GM19025 (cell line): ENCODE results near the gene KCP.

Source experiments
- ATAC-seq: cut with Tn5 transposase; IDR thresholded peaks from one replicate; pipeline ENCODE4 v1.9.1; 2021; ENCODE audit warnings: mild to moderate bottlenecking, low read depth, moderate library complexity; ENCODE audit not compliant: unreplicated experiment

Gene KCP

DNA sequence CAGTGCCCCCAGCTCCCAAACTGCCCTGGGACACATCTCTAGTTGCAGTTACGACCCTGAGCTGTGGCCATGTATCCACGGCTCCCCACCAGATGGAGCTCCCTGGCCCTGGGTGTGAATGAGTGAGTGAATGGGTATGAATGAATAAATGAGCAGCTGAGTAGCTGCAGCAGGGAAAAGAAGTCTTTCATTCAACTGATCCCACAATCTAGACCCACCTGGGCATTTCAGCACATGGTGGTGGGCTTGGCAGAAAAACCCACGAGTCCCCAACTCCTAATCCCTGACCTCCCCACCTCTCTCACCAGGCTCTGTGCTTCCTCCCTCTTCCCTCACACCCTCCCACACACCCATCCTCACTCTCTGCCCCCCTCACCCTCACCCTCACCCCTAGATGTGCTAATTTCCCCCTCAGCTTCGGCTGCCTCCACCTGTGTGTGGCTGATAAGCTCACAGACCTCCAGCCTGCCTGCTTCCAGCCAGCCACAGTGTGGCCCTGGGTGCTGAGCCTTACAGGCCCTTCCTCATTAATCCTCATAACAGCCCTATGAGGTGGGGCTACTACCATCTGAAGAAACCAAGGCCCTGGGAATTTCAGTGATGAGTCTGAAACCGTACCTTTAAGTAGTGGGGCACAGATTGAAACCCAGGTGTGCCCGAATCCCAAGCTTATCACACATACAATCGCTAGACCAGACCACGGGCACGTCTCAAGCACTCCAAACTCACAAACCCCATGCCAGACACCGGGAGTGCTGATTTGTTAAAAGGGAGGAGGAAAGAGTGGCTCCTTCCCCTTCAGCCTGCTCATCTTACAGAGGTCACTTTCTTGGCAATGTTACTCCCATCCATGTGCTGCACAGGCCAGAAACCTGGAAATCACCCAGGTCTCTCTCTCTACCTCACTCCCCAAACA lies 50.1 kb downstream of the KCP start:
- no peak for ATAC-seq

DNA sequence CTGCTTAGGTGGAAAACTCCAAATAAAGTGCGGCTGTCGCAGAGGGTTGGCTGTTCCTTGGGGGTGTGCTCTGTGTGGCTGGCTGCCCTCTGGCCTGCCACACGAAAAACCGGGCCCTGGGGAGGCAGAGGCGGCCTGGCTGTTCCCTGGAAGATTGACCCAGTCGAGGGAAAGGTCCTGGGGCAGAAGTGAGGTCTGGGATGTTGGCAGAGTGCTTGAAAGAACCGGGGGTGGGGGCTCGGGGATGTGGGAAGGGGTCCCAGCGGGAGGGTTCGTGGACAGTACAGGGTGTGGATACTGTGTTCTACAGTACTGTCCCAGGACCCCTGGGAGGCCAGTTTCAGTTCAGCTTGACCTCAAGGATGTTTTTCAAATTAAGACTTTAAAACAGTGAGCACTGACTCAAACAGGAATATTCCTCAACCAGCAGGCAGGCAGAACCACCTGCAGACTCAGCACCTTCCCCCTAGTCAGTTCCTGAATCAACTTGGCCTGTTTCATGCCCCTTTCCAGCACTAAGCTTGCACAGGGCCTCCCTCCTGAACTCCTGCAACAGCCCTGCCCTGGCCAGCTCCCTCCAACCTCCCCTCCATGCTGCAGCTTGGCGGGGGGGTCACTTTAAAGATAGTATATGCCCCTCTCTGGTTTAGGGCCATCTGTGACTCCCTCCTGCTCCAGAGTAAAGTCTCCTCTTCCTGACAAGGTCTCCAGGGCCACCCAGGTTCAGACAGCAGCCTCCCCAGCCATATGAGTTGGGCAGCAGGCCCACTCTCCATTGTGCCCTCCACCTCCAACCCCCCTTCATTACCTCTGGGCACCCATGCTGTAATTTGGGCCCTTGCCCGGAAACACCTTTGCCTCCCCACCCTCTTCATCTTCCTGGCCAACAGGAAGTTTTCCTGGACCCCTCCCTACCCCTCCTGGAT lies 51.0 kb downstream of the KCP start:
- no peak for ATAC-seq

DNA sequence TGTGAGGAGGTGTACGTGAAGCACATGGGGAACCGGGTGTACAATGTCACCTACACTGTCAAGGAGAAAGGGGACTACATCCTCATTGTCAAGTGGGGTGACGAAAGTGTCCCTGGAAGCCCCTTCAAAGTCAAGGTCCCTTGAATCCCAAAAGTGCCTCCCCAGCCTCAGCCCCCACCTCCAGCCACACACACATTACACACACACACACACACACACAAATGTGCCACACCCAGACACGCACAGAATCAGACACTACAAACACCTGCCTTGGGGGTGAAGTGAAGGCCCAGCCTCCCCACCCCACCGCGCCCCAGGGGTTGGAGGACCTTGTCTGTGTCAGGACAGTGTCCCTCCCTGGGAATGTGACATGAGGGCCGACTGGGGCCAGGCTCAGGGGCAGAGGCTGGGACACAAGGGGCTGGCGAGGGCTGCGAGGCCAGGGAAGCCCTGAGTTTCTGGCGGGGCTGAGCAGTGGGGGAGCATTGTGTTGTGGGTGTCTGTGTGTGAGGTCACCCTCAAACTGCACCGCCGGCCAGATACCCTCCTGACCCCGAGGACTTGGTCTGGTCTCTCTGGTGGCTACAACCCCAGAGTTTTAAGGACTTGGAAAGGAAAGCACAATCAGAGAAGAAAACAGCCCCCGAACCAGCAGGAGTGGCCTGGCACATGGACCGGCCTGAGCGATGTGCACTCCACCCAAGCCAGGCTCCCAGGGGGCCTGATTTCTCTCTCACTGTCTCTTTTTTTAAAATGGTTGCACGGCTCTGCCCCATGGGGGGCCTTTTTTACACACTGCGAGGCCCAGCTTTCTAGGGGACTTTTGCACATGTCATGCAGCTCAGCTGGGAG lies 51.9 kb downstream of the KCP start:
- ATAC-seq = no peak

DNA sequence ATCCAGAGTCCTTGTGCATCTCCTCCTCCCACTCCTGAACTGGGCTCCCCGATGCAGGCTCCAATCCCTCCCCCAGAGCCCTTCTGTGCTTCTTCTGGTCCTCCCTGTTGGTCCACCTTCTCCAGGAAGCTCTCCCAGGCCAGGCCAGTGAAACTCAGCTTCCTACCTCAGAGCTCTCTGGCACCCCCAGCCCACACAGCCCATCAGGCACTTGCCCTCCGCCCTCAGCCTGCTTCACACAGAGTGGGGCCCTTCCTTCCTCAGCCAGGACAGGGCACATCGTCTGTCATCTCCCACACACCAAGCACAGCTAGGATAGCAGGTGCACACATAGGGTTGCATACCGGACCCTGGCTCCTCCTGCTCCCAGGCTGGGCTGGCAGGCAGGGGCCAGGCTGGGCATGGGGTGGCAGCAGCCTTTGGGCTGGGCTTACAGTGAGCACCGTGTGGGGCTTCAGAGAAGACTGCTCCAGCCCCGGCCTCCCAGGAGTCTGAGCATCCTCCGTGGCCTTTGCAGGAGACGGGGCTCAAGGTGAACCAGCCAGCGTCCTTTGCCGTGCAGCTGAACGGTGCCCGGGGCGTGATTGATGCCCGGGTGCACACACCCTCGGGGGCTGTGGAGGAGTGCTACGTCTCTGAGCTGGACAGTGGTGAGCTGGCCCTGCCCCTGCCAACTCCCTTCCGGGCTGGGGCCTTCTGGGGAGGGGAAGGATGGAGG lies 54.3 kb downstream of the KCP start:
- ATAC-seq = no peak

DNA sequence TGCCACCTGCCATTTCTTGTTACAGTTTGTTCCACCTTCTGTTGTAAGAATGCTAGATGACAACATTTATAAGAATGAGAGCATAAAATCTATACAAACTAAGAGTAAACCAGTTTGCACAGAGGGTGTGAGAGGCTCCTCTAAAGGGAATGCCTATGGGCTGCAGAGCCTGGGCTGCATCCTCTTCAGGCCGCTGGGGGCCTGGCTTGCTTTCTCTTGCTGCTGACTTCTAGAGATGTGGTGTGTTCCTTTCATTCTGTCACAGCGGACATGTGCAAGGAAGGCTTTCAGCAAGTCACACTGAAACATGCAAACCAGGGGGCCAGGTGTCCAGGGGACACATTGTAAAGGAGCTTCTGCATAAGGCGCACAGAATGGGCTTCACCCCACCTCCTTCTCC lies 55.0 kb downstream of the KCP start:
- ATAC-seq = no peak

DNA sequence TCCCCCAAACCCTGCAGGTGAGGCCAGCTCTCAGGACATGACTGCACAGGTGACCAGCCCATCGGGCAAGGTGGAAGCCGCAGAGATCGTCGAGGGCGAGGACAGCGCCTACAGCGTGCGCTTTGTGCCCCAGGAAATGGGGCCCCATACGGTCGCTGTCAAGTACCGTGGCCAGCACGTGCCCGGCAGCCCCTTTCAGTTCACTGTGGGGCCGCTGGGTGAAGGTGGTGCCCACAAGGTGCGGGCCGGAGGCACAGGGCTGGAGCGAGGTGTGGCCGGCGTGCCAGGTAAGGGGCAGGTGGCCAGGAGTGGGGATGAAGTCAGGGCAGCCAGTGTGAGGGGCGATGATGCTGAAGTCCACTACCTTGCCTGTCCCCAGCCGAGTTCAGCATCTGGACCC lies 56.1 kb downstream of the KCP start:
- no peak for ATAC-seq

- ATAC-seq = no peak
Observed at GRCh38 chr7:128853799-128854198, 56.7 kb downstream of the KCP start.

DNA sequence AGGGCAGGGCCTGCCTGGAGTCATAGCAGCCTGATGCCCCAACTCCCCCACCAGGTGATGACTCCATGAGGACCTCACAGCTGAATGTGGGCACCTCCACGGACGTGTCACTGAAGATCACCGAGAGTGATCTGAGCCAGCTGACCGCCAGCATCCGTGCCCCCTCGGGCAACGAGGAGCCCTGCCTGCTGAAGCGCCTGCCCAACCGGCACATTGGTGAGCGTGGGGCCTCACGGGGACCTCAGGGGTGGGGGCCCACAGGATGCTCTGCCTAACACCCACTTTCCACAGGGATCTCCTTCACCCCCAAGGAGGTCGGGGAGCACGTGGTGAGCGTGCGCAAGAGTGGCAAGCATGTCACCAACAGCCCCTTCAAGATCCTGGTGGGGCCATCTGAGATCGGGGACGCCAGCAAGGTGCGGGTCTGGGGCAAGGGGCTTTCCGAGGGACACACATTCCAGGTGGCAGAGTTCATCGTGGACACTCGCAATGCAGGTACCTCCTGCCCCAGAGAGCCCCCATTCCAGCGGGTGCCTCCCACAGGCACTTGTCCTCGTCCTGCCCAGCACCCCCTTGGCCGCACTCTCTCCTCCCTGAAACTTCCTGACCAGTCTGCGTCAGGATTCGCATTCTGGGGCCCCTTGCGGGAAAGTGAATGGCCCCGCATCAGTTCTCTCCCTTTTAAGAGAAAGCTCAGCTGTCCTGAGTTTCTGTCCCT lies 57.8 kb downstream of the KCP start:
- no peak for ATAC-seq

DNA sequence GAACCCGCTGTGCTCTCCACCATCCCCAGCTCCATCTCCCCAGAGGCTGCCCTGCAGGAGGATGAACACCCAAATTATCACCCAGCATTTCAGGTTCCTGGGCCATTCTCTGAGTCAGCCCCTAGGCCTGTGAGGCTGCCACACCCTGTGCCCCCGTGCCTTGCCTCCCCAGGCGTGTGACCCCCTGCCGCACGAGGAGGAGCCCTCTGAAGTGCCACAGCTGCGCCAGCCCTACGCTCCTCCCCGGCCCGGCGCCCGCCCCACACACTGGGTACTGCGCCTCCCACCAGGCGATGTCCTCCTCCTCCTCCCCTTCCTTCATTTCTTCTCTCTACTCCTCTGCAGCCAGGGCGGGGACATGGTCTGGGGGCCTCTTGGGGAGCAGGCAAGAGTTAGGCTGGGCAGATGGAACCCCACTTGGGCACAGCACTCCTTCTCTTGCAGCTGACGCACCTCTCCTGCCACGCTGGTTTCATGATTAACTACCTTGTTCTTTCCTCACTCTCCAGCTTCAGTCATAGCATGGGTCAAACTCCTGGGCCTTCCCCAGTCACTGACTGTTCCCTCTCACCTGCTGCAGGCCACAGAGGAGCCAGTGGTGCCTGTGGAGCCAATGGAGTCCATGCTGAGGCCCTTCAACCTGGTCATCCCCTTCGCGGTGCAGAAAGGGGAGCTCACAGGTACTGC lies 60.6 kb downstream of the KCP start:
- no peak for ATAC-seq

GRCh38 chr7:128849156-128849515 lies 61.4 kb downstream of the KCP start:
- no peak for ATAC-seq

DNA sequence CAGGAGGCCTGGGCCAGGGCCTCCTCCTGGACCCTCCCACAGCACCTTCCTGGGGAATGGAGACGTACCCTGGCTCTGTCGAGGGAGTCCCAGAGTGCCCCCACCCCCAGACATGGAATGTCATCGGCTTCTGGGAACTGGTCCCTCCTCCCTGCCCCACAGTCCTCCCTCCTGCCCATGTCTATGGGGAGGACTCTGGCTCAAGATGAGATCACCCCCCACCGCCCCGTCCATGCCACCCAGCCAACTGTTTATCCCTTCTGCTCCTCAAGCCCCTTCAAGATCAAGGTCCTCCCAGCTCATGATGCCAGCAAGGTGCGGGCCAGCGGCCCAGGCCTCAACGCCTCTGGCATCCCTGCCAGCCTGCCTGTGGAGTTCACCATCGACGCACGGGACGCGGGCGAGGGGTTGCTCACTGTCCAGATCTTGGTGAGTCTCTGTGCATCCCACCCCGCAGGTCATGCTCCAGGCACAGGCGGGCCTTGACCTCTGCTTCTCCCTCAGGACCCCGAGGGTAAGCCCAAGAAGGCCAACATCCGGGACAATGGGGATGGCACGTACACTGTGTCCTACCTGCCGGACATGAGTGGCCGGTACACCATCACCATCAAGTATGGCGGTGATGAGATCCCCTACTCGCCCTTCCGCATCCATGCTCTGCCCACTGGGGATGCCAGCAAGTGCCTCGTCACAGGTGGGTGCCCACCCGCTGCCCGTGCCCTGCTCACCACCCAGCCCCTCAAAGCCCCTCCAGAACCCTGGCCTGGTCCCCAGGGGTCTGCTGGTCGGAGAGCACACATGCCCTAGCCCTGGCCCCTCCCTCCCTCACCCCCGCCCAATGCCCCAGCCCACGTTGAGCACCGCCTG lies 62.0 kb downstream of the KCP start:
- no peak for ATAC-seq

- ATAC-seq = no peak
Observed at GRCh38 chr7:128847721-128848211, 62.7 kb downstream of the KCP start.

GRCh38 chr7:128846781-128847444 lies 63.6 kb downstream of the KCP start:
- no peak for ATAC-seq

GRCh38 chr7:128845987-128846386 lies 64.5 kb downstream of the KCP start:
- no peak for ATAC-seq

DNA sequence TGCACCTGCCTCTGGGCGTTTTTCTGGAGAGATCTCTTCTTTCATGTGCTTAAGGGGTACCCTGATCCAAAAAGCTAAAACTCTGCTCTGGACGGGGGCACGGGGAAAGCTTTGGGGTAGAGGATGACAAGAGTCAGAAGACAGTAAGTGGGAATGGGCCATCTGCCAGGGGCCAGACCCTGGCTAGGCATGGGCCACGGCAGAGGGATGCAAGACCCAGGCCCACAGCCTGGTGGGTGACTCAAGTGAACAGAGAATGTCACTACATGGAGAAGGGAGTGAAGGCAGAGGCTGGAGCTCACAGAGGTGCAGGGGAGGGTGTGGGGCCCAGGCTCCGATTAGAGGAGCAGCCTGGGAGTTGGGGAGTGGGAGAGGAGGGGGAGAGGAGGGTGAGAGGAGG lies 65.0 kb downstream of the KCP start:
- ATAC-seq = no peak

DNA sequence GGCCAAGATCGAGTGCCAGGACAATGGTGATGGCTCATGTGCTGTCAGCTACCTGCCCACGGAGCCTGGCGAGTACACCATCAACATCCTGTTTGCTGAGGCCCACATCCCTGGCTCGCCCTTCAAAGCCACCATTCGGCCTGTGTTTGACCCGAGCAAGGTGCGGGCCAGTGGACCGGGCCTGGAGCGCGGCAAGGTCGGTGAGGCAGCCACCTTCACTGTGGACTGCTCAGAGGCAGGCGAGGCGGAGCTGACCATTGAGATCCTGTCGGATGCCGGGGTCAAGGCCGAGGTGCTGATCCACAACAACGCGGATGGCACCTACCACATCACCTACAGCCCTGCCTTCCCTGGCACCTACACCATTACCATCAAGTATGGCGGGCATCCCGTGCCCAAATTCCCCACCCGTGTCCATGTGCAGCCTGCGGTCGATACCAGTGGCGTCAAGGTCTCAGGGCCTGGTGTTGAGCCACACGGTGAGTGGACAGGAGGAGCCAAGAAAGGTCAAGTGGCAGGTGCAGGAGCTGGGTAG lies 65.7 kb downstream of the KCP start:
- no peak for ATAC-seq
